ENCODE measurements around the gene MYPOP. TPM values are rescaled to one million over a fixed set of nuclear protein-coding genes. Genes with fewer than 3 reads are reported as not detected.

Gene MYPOP
- total and polyA plus RNA-seq, 2 of the 13 experiments (the other 11 are each of a cell fraction or from before 2014, with no cell fraction given): 2.3 to 2.7 TPM

DNA sequence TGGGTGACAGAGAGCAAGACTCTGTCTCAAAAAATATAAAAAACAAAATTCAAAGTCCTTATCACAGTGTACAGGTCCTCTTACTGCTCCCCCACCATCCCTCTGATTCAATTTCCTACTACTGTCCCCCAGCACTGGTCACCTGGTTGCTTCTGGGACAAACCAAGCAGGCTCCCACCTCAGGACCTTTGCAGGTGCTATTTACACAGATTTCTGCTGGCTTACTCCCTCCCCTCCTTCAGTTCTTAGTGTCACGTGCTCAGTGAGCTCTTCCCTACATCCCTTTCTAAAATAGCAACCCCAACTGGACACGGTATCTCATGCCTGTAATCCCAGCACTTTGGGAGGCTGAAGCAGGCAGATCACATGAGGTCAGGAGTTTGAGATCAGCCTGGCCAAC lies 22.4 kb downstream of the MYPOP start:
- Histone ChIP-seq H3K27me3 (ENCODE audit: control insufficient read depth in 1 of 2, insufficient read depth in 2 of 2, low read length in 2 of 2) (no peaks in the 10 kb centered on the region), H3K27ac (ENCODE audit: extremely low read length, insufficient read depth, low read length) (no peak overlapping the region), H3K4me1 (ENCODE audit: insufficient read depth, low read length) (peaks cover 89% of the 10 kb centered on the region), H4K20me1 (ENCODE audit: insufficient read depth, low read length) (no peaks in the 10 kb centered on the region), H3K9ac (ENCODE audit: insufficient read depth, low read depth, low read length) (no peak overlapping the region), H3K79me2 (ENCODE audit: insufficient read depth, low read length) (peaks cover 17% of the 10 kb centered on the region), H3K4me2 (ENCODE audit: low read depth, low read length) (no peak overlapping the region), H2AFZ (ENCODE audit: low read length) (no peak overlapping the region), H3K36me3 (replicated peaks in 1 of 2; ENCODE audit: control insufficient read depth in 1 of 2, insufficient read depth in 2 of 2, low read length in 2 of 2) (no peaks in the 10 kb centered on the region), H3K9me3 (ENCODE audit: low read length) (no peaks in the 10 kb centered on the region), H3K4me3 (replicated peaks in 1 of 3; ENCODE audit: insufficient read depth in 1 of 3, low read depth in 2 of 3, low read length in 3 of 3) (no peak overlapping the region)
- ATAC-seq (no peak), DNase-seq (ENCODE audit: low spot score) (no peak), FAIRE-seq (no peak)
- intact Hi-C loops (cut with micrococcal nuclease; ENCODE audit: unreplicated experiment) (no loop called here), in situ Hi-C loops (cut with HindIII; ENCODE audit: extremely low pct_ligation_motif_present, low pct_unique_long_range_greater_than_20kb) (no loop called here)
- ChIA-PET CTCF (ENCODE audit: low intra/inter-chr PET ratio, low total read pairs) (no interaction called here), POLR2A (interaction anchor here (0.7 to 10.3 kb wide), 3 partner anchors 12 to 63 kb away, joined by 3 to 388 read pairs (median 13); partner anchors contain the start of genes FOXA3 and SYMPK)
- TF ChIP-seq, protein P1, sequence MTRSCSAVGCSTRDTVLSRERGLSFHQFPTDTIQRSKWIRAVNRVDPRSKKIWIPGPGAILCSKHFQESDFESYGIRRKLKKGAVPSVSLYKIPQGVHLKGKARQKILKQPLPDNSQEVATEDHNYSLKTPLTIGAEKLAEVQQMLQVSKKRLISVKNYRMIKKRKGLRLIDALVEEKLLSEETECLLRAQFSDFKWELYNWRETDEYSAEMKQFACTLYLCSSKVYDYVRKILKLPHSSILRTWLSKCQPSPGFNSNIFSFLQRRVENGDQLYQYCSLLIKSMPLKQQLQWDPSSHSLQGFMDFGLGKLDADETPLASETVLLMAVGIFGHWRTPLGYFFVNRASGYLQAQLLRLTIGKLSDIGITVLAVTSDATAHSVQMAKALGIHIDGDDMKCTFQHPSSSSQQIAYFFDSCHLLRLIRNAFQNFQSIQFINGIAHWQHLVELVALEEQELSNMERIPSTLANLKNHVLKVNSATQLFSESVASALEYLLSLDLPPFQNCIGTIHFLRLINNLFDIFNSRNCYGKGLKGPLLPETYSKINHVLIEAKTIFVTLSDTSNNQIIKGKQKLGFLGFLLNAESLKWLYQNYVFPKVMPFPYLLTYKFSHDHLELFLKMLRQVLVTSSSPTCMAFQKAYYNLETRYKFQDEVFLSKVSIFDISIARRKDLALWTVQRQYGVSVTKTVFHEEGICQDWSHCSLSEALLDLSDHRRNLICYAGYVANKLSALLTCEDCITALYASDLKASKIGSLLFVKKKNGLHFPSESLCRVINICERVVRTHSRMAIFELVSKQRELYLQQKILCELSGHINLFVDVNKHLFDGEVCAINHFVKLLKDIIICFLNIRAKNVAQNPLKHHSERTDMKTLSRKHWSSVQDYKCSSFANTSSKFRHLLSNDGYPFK (CRISPR knock-in tag; IDR thresholded peaks at IDR 0.05; ENCODE audit: borderline replicate concordance): no peak
- no peak for TF ChIP-seq ZNF562 (CRISPR knock-in tag; IDR thresholded peaks at IDR 0.05; ENCODE audit: borderline replicate concordance)
- BruUV-seq (replicated peaks): no TSS peak
- 83% methylated on average over 2 of the region's 2 CpGs for WGBS (ENCODE audit: low lambda C conversion rate)

DNA sequence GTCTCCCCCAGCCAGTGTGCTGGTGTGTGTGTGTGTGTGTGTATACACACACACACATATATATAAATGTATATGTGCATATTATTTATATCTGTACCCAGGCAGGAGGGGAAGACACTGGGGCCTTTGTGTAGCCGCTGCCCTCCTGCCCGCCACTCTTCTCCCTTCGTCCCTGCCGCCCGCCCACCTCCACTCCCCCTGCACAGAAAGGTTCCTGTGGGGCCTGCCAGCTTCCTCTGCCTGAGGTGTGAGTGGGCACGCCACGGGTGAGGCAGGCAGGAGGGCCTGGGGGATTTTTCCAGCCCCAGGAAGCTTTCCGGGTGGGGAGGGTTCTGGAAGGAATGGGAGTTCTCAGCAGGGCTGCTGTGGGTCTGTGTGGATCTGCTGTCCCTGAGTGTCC lies 23.4 kb downstream of the MYPOP start:
- BruUV-seq (replicated peaks): no TSS peak
- TF ChIP-seq JUN (CRISPR knock-in tag; IDR thresholded peaks at IDR 0.05) (no peak), ZNF230 (CRISPR knock-in tag; IDR thresholded peaks at IDR 0.05) (no peak), ZNF484 (CRISPR knock-in tag; IDR thresholded peaks at IDR 0.05; ENCODE audit: borderline replicate concordance, low read depth) (no peak), ZBTB3 (CRISPR knock-in tag; IDR thresholded peaks at IDR 0.05; ENCODE audit: borderline replicate concordance, low read depth) (no peak), HNRNPLL (IDR thresholded peaks at IDR 0.05; ENCODE audit: low read depth, low read length, poor library complexity, severe bottlenecking) (peak; percentile 25), ZNF160 (CRISPR knock-in tag; IDR thresholded peaks at IDR 0.05) (no peak)
- TF ChIP-seq, protein P2, sequence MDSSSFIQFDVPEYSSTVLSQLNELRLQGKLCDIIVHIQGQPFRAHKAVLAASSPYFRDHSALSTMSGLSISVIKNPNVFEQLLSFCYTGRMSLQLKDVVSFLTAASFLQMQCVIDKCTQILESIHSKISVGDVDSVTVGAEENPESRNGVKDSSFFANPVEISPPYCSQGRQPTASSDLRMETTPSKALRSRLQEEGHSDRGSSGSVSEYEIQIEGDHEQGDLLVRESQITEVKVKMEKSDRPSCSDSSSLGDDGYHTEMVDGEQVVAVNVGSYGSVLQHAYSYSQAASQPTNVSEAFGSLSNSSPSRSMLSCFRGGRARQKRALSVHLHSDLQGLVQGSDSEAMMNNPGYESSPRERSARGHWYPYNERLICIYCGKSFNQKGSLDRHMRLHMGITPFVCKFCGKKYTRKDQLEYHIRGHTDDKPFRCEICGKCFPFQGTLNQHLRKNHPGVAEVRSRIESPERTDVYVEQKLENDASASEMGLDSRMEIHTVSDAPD (CRISPR knock-in tag; IDR thresholded peaks at IDR 0.05): no peak
- TF ChIP-seq, protein P3, sequence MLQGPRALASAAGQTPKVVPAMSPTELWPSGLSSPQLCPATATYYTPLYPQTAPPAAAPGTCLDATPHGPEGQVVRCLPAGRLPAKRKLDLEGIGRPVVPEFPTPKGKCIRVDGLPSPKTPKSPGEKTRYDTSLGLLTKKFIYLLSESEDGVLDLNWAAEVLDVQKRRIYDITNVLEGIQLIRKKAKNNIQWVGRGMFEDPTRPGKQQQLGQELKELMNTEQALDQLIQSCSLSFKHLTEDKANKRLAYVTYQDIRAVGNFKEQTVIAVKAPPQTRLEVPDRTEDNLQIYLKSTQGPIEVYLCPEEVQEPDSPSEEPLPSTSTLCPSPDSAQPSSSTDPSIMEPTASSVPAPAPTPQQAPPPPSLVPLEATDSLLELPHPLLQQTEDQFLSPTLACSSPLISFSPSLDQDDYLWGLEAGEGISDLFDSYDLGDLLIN (CRISPR knock-in tag; IDR thresholded peaks at IDR 0.05; ENCODE audit: borderline replicate concordance): no peak
- TF ChIP-seq, protein P4, sequence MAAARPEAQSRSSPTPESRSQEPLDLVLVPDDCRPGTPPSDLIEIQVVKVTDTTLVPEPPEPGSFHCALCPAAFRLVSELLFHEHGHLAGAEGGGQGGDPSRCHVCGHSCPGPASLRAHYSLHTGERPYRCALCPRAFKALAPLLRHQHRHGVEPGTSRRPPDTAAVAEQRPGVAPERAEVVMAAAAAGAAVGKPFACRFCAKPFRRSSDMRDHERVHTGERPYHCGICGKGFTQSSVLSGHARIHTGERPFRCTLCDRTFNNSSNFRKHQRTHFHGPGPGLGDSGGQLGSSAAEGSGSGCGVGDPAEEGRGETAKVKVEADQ (CRISPR knock-in tag; IDR thresholded peaks at IDR 0.05; ENCODE audit: borderline replicate concordance): no peak

More for the DNA sequence above, 23.4 kb downstream of the MYPOP start:
- H3K9ac ChIP-seq (ENCODE audit: insufficient read depth, low read depth, low read length): peak overlapping the region; percentile 48
- no peaks in the 10 kb centered on the region for H3K27me3 ChIP-seq (ENCODE audit: control insufficient read depth in 1 of 2, insufficient read depth in 2 of 2, low read length in 2 of 2)
- in situ Hi-C loops (cut with HindIII; ENCODE audit: extremely low pct_ligation_motif_present, low pct_unique_long_range_greater_than_20kb) (no loop called here), intact Hi-C loops (cut with micrococcal nuclease; ENCODE audit: unreplicated experiment) (no loop called here)
- H2AFZ ChIP-seq (ENCODE audit: low read length): no peak overlapping the region
- H3K4me1 ChIP-seq (ENCODE audit: insufficient read depth, low read length): peaks cover 89% of the 10 kb centered on the region
- DNase-seq (ENCODE audit: low spot score) (no peak), ATAC-seq (no peak), FAIRE-seq (no peak)
- POLR2A ChIA-PET: interaction anchor here (10.3 kb wide), 1 partner anchor 11 kb away, joined by 388 read pairs; the partner anchor contains the start of genes FOXA3 and SYMPK
- H3K79me2 ChIP-seq (ENCODE audit: insufficient read depth, low read length): peaks cover 12% of the 10 kb centered on the region
- CTCF ChIA-PET (ENCODE audit: low intra/inter-chr PET ratio, low total read pairs): no interaction called here
- peak overlapping the region in 2 of 3 experiments; percentile 22 to 69; a peak in 3 of 6 replicates for H3K4me3 ChIP-seq (replicated peaks in 1 of 3; ENCODE audit: insufficient read depth in 1 of 3, low read depth in 2 of 3, low read length in 3 of 3)
- peak overlapping the region; percentile 90 for H3K4me2 ChIP-seq (ENCODE audit: low read depth, low read length)
- no peaks in the 10 kb centered on the region for H3K9me3 ChIP-seq (ENCODE audit: low read length)
- 44% methylated on average over 7 of the region's 8 CpGs for WGBS (ENCODE audit: low lambda C conversion rate)
- H3K36me3 ChIP-seq (replicated peaks in 1 of 2; ENCODE audit: control insufficient read depth in 1 of 2, insufficient read depth in 2 of 2, low read length in 2 of 2): no peaks in the 10 kb centered on the region
- no peaks in the 10 kb centered on the region for H4K20me1 ChIP-seq (ENCODE audit: insufficient read depth, low read length)
- H3K27ac ChIP-seq (ENCODE audit: extremely low read length, insufficient read depth, low read length): peak overlapping the region; percentile 94
